ENCODE data around the gene CCNF.

Gene CCNF

GRCh38 chr16:2485811-2486507, 56.7 kb downstream of the CCNF start:
- DNase-seq (ENCODE audit: low read depth in 2 of 2), result no peak

GRCh38 chr16:2486645-2487516, 57.6 kb downstream of the CCNF start:
- DNase-seq (ENCODE audit: low read depth in 2 of 2), result peak; percentile 42 to 64

GRCh38 chr16:2487517-2487842, 58.2 kb downstream of the CCNF start:
- no peak for DNase-seq (ENCODE audit: low read depth in 2 of 2)

GRCh38 chr16:2487903-2488531, 58.8 kb downstream of the CCNF start:
- DNase-seq (ENCODE audit: low read depth in 2 of 2), result no peak

GRCh38 chr16:2489581-2489980, 60.3 kb downstream of the CCNF start:
- no peak for DNase-seq (ENCODE audit: low read depth in 2 of 2)

GRCh38 chr16:2490190-2491105, 61.2 kb downstream of the CCNF start:
- no peak for DNase-seq (ENCODE audit: low read depth in 2 of 2)

GRCh38 chr16:2492292-2492691, 63.0 kb downstream of the CCNF start:
- DNase-seq (ENCODE audit: low read depth in 2 of 2), result no peak

- no peak for DNase-seq (ENCODE audit: low read depth in 2 of 2)
Measured at GRCh38 chr16:2493605-2494004, 64.4 kb downstream of the CCNF start.

GRCh38 chr16:2494616-2495015, 65.4 kb downstream of the CCNF start:
- DNase-seq (ENCODE audit: low read depth in 2 of 2), result no peak

- no peak for DNase-seq (ENCODE audit: low read depth in 2 of 2)
Measured at GRCh38 chr16:2495041-2495440, 65.8 kb downstream of the CCNF start.

- DNase-seq (ENCODE audit: low read depth in 2 of 2), result no peak
Measured at GRCh38 chr16:2496223-2497115, 67.2 kb downstream of the CCNF start.

- DNase-seq (ENCODE audit: low read depth in 2 of 2), result no peak
Measured at GRCh38 chr16:2497116-2497630, 67.9 kb downstream of the CCNF start.

- no peak for DNase-seq (ENCODE audit: low read depth in 2 of 2)
Measured at GRCh38 chr16:2497695-2498484, 68.6 kb downstream of the CCNF start.

GRCh38 chr16:2498531-2499253, 69.4 kb downstream of the CCNF start:
- no peak for DNase-seq (ENCODE audit: low read depth in 2 of 2)

- no peak for DNase-seq (ENCODE audit: low read depth in 2 of 2)
Measured at GRCh38 chr16:2499454-2499853, 70.2 kb downstream of the CCNF start.

GRCh38 chr16:2499890-2500429, 70.7 kb downstream of the CCNF start:
- no peak for DNase-seq (ENCODE audit: low read depth in 2 of 2)

- no peak for DNase-seq (ENCODE audit: low read depth in 2 of 2)
Measured at GRCh38 chr16:2500430-2500917, 71.2 kb downstream of the CCNF start.

- peak; percentile 52 to 77 for DNase-seq (ENCODE audit: low read depth in 2 of 2)
Measured at GRCh38 chr16:2500918-2501750, 71.9 kb downstream of the CCNF start.

Measured in stimulated activated CD4-positive, alpha-beta T cell treated with anti-CD3 and anti-CD28 coated beads, Interleukin-1b, Interleukin-23, amount 100 ng/mL, for 1 hour (primary cell).